Natural killer cell (primary cell): ENCODE data around the gene NKX6-2. TPM values are rescaled to one million over a fixed set of nuclear protein-coding genes. Genes with fewer than 3 reads are reported as not detected.
A peak's percentile ranks its signal among the peaks of the same experiment; 100 is the strongest.

Experiments
- ATAC-seq, 3 donors: fragments of 150-1000 bp in 2 of 3; fragments of 200-7000 bp in 1 of 3; cut with Tn5 transposase; 1 replicate in 1 of 3; 2 replicates in 2 of 3; pipeline ENCODE4 v1.10.0; 2021; ENCODE audit warnings: mild to moderate bottlenecking in 2 of 3, moderate library complexity in 2 of 3
- DNase-seq, 2 donors: peaks; one replicate each; pipeline versions ENCODE4 v3.0.0 to v3.0.0-alpha.2; 2013 to 2021; ENCODE audit warnings: mixed read lengths in 1 of 2
- H3K27ac ChIP-seq: one replicate; pipeline ENCODE4 v1.5.1; 2013; ENCODE audit warnings: mild to moderate bottlenecking, low read length
- H3K27me3 ChIP-seq: one replicate; pipeline ENCODE4 v1.6.1; 2013; ENCODE audit warnings: low read length; ENCODE audit not compliant: control insufficient read depth, insufficient read depth
- H3K36me3 ChIP-seq: one replicate; pipeline ENCODE4 v1.6.1; 2013; ENCODE audit warnings: low read length; ENCODE audit not compliant: control insufficient read depth, insufficient read depth
- H3K4me1 ChIP-seq: one replicate; pipeline ENCODE4 v1.6.1; 2013; ENCODE audit warnings: low read length; ENCODE audit not compliant: control insufficient read depth, insufficient read depth
- H3K4me3 ChIP-seq: one replicate; pipeline ENCODE4 v1.5.1; 2013; ENCODE audit warnings: low read length
- H3K9me3 ChIP-seq: one replicate; pipeline ENCODE4 v1.6.1; 2013; ENCODE audit warnings: low read length; ENCODE audit not compliant: control insufficient read depth, insufficient read depth
- H3K27ac Mint-ChIP-seq, 2 donors: one replicate each; pipeline ENCODE4 v1.8.0; 2022; ENCODE audit warnings: mild to moderate bottlenecking in 2 of 2, mixed read lengths in 2 of 2, moderate library complexity in 1 of 2
- H3K27me3 Mint-ChIP-seq, 2 donors: one replicate each; pipeline ENCODE4 v1.8.0; 2022; ENCODE audit warnings: low read depth in 2 of 2, mixed read lengths in 2 of 2
- H3K36me3 Mint-ChIP-seq: one replicate; pipeline ENCODE4 v1.8.0; 2022; ENCODE audit warnings: mixed read lengths
- H3K4me1 Mint-ChIP-seq, 2 donors: one replicate each; pipeline ENCODE4 v1.8.0; 2022; ENCODE audit warnings: mixed read lengths in 2 of 2
- H3K4me3 Mint-ChIP-seq: one replicate; pipeline ENCODE4 v1.8.0; 2022; ENCODE audit warnings: mild to moderate bottlenecking, moderate library complexity, mixed read lengths
- H3K9me3 Mint-ChIP-seq, 2 donors: one replicate each; pipeline ENCODE4 v1.8.0; 2022; ENCODE audit warnings: mixed read lengths in 2 of 2
- CTCF ChIP-seq: fragments of 200-600 bp; IDR thresholded peaks from one replicate; pipeline ENCODE4 v1.8.0; 2022; ENCODE audit warnings: antibody characterized with exemption
- WGBS: methylation state at CpG from one replicate; pipeline ENCODE4 v1.1.7; 2013; ENCODE audit warnings: missing lambda C conversion rate; ENCODE audit not compliant: insufficient coverage; 5-methylcytosine and 5-hydroxymethylcytosine counted together
- intact Hi-C: fragments of 100-400 bp; cut with micrococcal nuclease; formaldehyde crosslinking; loops from one replicate; pipeline ENCODE4 v1.14.2; 2022
- total RNA-seq, 4 donors: library from RNA; stranded (reverse); fragments of 120-200 nt in 1 of 4; gene quantifications; one replicate each; pipeline versions ENCODE4 v1.2.3 to v1.2.4, GENCODE V29; 2013 to 2022

The NKX6-2 gene
- total RNA-seq, 3 donors from 2014 or later (not counting 1 experiment from before 2014, with no cell fraction given) = not detected

DNA sequence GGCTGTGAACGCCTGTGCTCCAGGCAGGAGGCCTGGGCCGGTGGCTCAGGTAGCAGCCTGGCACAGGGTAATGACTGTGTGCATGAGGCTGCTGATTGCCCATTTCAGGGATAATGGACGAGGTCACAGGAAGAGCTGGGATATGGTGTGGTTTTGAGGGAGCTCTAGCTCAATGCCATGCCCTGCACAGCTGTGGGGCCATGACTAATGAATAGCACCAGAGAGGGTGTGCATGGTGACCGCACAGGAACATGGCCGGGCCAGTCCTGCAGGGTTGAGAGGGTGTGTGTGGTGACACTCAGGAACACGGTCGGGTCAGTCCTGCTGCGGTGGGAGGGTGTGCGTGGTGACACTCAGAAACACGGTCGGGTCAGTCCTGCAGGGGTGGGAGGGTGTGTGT, 21.8 kb downstream of the NKX6-2 start:
- no peak overlapping the region for H3K27ac Mint-ChIP-seq

GRCh38 chr10:132763545-132763944, 22.4 kb downstream of the NKX6-2 start:
- H3K4me3 Mint-ChIP-seq = no peak overlapping the region
- no peaks in the 10 kb centered on the region for H3K27me3 Mint-ChIP-seq
- Histone ChIP-seq H3K4me3 (no peak overlapping the region), H3K27me3 (no peaks in the 10 kb centered on the region), H3K9me3 (no peaks in the 10 kb centered on the region), H3K36me3 (no peaks in the 10 kb centered on the region), H3K27ac (no peak overlapping the region), H3K4me1 (no peaks in the 10 kb centered on the region)
- no peaks in the 10 kb centered on the region for H3K36me3 Mint-ChIP-seq
- ATAC-seq (no peak), DNase-seq (no peak)
- TF ChIP-seq CTCF = no peak
- H3K4me1 Mint-ChIP-seq = peaks cover 0 to 12% of the 10 kb centered on the region in 2 donors
- intact Hi-C loops = no loop called here
- 92% methylated on average over 5 of the region's 5 CpGs for WGBS
- no peaks in the 10 kb centered on the region for H3K9me3 Mint-ChIP-seq
- no peak overlapping the region for H3K27ac Mint-ChIP-seq

More for the DNA sequence above, 21.8 kb downstream of the NKX6-2 start:
- Mint-ChIP-seq H3K27me3 (no peaks in the 10 kb centered on the region), H3K4me3 (peak overlapping the region; percentile 4), H3K4me1 (peaks cover 0 to 12% of the 10 kb centered on the region in 2 donors), H3K36me3 (no peaks in the 10 kb centered on the region), H3K9me3 (no peaks in the 10 kb centered on the region)
- Histone ChIP-seq H3K4me3 (no peak overlapping the region), H3K27ac (no peak overlapping the region), H3K36me3 (no peaks in the 10 kb centered on the region), H3K4me1 (no peaks in the 10 kb centered on the region), H3K27me3 (no peaks in the 10 kb centered on the region), H3K9me3 (no peaks in the 10 kb centered on the region)
- TF ChIP-seq CTCF = no peak
- ATAC-seq (no peak), DNase-seq (no peak)
- intact Hi-C loops = no loop called here
- WGBS = 82% methylated on average over 11 of the region's 11 CpGs

- H3K9me3 Mint-ChIP-seq = no peaks in the 10 kb centered on the region
- H3K27me3 Mint-ChIP-seq = no peaks in the 10 kb centered on the region
- no peaks in the 10 kb centered on the region for H3K36me3 Mint-ChIP-seq
- Histone ChIP-seq H3K36me3 (no peaks in the 10 kb centered on the region), H3K9me3 (no peaks in the 10 kb centered on the region), H3K27me3 (no peaks in the 10 kb centered on the region), H3K4me1 (no peaks in the 10 kb centered on the region), H3K4me3 (no peak overlapping the region), H3K27ac (no peak overlapping the region)
- intact Hi-C loops = no loop called here
- TF ChIP-seq CTCF = no peak
- peaks cover 0 to 12% of the 10 kb centered on the region in 2 donors for H3K4me1 Mint-ChIP-seq
- H3K27ac Mint-ChIP-seq = no peak overlapping the region
- no peak for ATAC-seq
- DNase-seq = no peak
- no peak overlapping the region for H3K4me3 Mint-ChIP-seq
- 81% methylated on average over 6 of the region's 6 CpGs for WGBS
These were observed 23.7 kb downstream of the NKX6-2 start for GRCh38 chr10:132762267-132762666.

DNA sequence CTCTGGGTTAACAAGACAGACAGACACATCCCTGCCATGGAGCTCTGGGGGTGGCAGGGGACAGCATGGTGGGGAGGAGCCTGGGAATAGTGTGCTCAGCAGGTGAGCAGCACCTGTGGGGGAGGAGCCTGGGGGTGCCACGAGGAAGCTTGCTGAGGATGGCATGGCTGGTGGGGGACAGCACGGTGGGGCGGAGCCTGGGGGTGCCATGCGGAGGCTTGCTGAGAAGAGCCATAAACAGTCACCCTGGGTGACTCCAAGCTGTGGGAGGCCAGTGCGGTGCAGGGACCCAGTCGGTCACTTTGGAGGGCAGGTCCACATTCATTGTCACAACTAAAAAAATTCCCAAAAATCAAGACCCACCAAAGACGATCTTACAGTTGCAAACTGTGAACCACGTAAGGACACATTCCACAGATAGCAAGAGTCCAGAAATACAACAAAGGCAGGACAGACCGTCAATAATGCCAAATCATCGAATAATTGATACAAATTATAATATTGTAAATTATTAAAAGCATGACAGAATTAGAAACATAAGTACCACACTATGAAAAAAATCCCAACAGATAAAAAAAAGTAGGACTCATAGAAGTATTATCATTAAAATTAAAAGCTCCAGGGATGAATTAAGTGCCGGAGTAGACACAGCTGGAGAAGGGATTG, 24.4 kb downstream of the NKX6-2 start:
- no peak overlapping the region for H3K4me3 ChIP-seq
- H3K36me3 Mint-ChIP-seq = no peaks in the 10 kb centered on the region
- no peaks in the 10 kb centered on the region for H3K27me3 Mint-ChIP-seq
- no peaks in the 10 kb centered on the region for H3K9me3 Mint-ChIP-seq
- H3K36me3 ChIP-seq = no peaks in the 10 kb centered on the region
- DNase-seq = no peak
- TF ChIP-seq CTCF = no peak
- no peak overlapping the region for H3K4me3 Mint-ChIP-seq
- H3K27ac Mint-ChIP-seq = no peak overlapping the region
- 93% methylated on average over 9 of the region's 11 CpGs for WGBS
- intact Hi-C loops = no loop called here
- ATAC-seq = no peak
- no peaks in the 10 kb centered on the region for H3K9me3 ChIP-seq
- H3K27me3 ChIP-seq = no peaks in the 10 kb centered on the region
- no peak overlapping the region for H3K27ac ChIP-seq
- peaks cover 0 to 12% of the 10 kb centered on the region in 2 donors for H3K4me1 Mint-ChIP-seq
- no peaks in the 10 kb centered on the region for H3K4me1 ChIP-seq
